Thymus (tissue), 11 donors: ENCODE measurements around the gene C16orf95. TPM values are rescaled to one million over a fixed set of nuclear protein-coding genes. Genes with fewer than 3 reads are reported as not detected.

Experiments used
- DNase-seq, 9 donors: peaks; one replicate each; pipeline ENCODE4 v3.0.0-alpha.2; 2013; ENCODE audit warnings: low spot score in 9 of 9, low read depth in 6 of 9, missing footprints in 1 of 9
- H3K27ac ChIP-seq, 2 donors: one replicate each; pipeline ENCODE4 v1.5.1; 2013; ENCODE audit warnings: control low read depth in 1 of 2, low read depth in 1 of 2, low read length in 1 of 2, mild to moderate bottlenecking in 1 of 2, moderate library complexity in 1 of 2
- H3K27me3 ChIP-seq, 2 donors: one replicate each; pipeline ENCODE4 v1.5.1; 2013; ENCODE audit warnings: low read length in 1 of 2; ENCODE audit not compliant: control insufficient read depth in 2 of 2, insufficient read depth in 1 of 2
- H3K36me3 ChIP-seq, 2 donors: one replicate each; pipeline ENCODE4 v1.5.1; 2013; ENCODE audit warnings: low read length in 1 of 2, mild to moderate bottlenecking in 1 of 2, moderate library complexity in 1 of 2; ENCODE audit not compliant: control insufficient read depth in 2 of 2, insufficient read depth in 2 of 2
- H3K4me1 ChIP-seq, 2 donors: one replicate each; pipeline ENCODE4 v1.5.1; 2013; ENCODE audit warnings: low read length in 2 of 2; ENCODE audit not compliant: control insufficient read depth in 2 of 2, insufficient read depth in 2 of 2
- H3K4me3 ChIP-seq, 2 donors: one replicate each; pipeline ENCODE4 v1.5.1; 2013; ENCODE audit warnings: low read length in 2 of 2, control low read depth in 1 of 2, mild to moderate bottlenecking in 1 of 2
- H3K9me3 ChIP-seq, 2 donors: one replicate each; pipeline ENCODE4 v1.5.1; 2013; ENCODE audit warnings: low read length in 1 of 2, mild to moderate bottlenecking in 1 of 2; ENCODE audit not compliant: control insufficient read depth in 2 of 2, insufficient read depth in 1 of 2
- WGBS: extraction: QIAGEN DNeasy Blood & Tissue Kit; methylation state at CpG from one replicate; pipeline ENCODE4 v1.1.7; 2013; 5-methylcytosine and 5-hydroxymethylcytosine counted together
- polyA plus RNA-seq: library from polyadenylated mRNA; stranded (reverse); fragments of 200-250 nt; gene quantifications from one replicate; pipeline ENCODE4 v1.2.3, GENCODE V29; 2013
- total RNA-seq: library from RNA; stranded (reverse); fragments of 120-200 nt; gene quantifications from one replicate; pipeline ENCODE4 v1.2.4, GENCODE V29; 2013
- donor health status: healthy.

The C16orf95 gene
- total and polyA plus RNA-seq, 2 donors: 2.9 to 5.0 TPM

DNA sequence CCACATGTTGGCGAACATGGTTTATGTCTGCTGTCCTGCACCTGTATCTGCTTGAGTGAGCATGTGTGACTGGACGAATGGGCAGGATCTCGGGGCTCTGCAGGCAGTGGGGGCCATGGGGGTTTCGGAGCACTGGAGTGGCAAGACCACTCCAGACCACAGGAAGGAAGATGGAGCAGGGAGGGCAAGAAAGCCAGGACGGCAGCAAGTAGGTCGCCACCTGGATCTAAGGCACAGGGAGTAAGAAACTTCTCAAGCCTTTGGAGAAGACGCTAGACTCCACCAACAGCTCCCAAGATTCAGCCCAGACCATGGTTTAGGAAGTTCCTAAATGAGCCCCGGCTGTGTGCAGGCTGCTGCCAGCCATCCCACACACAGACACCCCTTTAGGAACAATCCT lies 32.8 kb upstream of the C16orf95 start:
- DNase-seq: no peak
- no peak overlapping the region for H3K27ac ChIP-seq
- peaks cover 8 to 21% of the 10 kb centered on the region in 2 donors for H3K36me3 ChIP-seq
- no peaks in the 10 kb centered on the region for H3K9me3 ChIP-seq
- 95% methylated on average over 8 of the region's 8 CpGs for WGBS
- no peak overlapping the region for H3K4me3 ChIP-seq
- peaks cover 7 to 15% of the 10 kb centered on the region in 2 donors for H3K4me1 ChIP-seq
- no peaks in the 10 kb centered on the region for H3K27me3 ChIP-seq

GRCh38 chr16:87348616-87349157 lies 31.5 kb upstream of the C16orf95 start:
- Histone ChIP-seq H3K27ac (no peak overlapping the region), H3K4me1 (peaks cover 7 to 24% of the 10 kb centered on the region in 2 donors), H3K36me3 (peaks cover 10 to 27% of the 10 kb centered on the region in 2 donors), H3K4me3 (no peak overlapping the region), H3K27me3 (no peaks in the 10 kb centered on the region), H3K9me3 (no peaks in the 10 kb centered on the region)
- 98% methylated on average over 13 of the region's 13 CpGs for WGBS
- no peak for DNase-seq

GRCh38 chr16:87347932-87348615 lies 30.9 kb upstream of the C16orf95 start:
- Histone ChIP-seq H3K27me3 (no peaks in the 10 kb centered on the region), H3K4me1 (peaks cover 7 to 28% of the 10 kb centered on the region in 2 donors), H3K36me3 (peaks cover 13 to 33% of the 10 kb centered on the region in 2 donors), H3K9me3 (no peaks in the 10 kb centered on the region), H3K4me3 (no peak overlapping the region), H3K27ac (no peak overlapping the region)
- DNase-seq: no peak
- WGBS: 99% methylated on average over 13 of the region's 13 CpGs

DNA sequence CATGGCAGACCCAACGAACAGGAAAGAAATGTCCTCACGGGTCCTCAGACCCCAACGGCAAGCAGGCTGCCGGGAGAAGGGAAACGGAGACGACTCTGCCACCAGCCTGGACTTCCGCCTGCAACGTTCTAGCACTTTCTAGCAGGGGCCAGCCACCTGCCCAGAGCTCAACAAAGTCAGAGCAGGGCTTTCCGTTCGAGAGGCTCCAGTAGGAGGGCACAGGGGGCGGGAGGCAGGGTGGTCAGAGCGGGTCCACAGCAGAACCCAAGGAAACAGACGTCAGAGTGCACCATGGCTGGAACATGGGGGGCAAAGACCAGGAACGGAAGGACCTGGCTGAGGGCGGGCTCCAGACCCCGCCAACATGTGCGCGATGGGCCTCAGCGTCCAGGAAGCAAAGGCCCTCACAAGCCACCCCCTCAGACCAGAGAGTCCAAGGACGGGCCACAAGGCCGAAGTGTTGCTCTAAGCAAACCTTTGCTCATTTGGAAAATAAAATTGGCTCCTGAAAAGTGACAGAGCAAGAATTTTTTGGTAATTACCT lies 29.4 kb upstream of the C16orf95 start:
- no peaks in the 10 kb centered on the region for H3K27me3 ChIP-seq
- no peak overlapping the region for H3K4me3 ChIP-seq
- no peaks in the 10 kb centered on the region for H3K9me3 ChIP-seq
- peaks cover 22 to 48% of the 10 kb centered on the region in 2 donors for H3K36me3 ChIP-seq
- no peak for DNase-seq
- 98% methylated on average over 21 of the region's 21 CpGs for WGBS
- peaks cover 7 to 29% of the 10 kb centered on the region in 2 donors for H3K4me1 ChIP-seq
- H3K27ac ChIP-seq: peak overlapping the region in 1 of 2 donors; percentile 95

- DNase-seq: peak in 1 of 9 donors; percentile 24
- peaks cover 22 to 48% of the 10 kb centered on the region in 2 donors for H3K36me3 ChIP-seq
- peak overlapping the region; percentile 48 to 95 for H3K27ac ChIP-seq
- peaks cover 7 to 29% of the 10 kb centered on the region in 2 donors for H3K4me1 ChIP-seq
- no peaks in the 10 kb centered on the region for H3K9me3 ChIP-seq
- H3K4me3 ChIP-seq: no peak overlapping the region
- no peaks in the 10 kb centered on the region for H3K27me3 ChIP-seq
- WGBS: 94% methylated on average over 28 of the region's 28 CpGs
These were observed 28.7 kb upstream of the C16orf95 start for GRCh38 chr16:87345726-87346424.

DNA sequence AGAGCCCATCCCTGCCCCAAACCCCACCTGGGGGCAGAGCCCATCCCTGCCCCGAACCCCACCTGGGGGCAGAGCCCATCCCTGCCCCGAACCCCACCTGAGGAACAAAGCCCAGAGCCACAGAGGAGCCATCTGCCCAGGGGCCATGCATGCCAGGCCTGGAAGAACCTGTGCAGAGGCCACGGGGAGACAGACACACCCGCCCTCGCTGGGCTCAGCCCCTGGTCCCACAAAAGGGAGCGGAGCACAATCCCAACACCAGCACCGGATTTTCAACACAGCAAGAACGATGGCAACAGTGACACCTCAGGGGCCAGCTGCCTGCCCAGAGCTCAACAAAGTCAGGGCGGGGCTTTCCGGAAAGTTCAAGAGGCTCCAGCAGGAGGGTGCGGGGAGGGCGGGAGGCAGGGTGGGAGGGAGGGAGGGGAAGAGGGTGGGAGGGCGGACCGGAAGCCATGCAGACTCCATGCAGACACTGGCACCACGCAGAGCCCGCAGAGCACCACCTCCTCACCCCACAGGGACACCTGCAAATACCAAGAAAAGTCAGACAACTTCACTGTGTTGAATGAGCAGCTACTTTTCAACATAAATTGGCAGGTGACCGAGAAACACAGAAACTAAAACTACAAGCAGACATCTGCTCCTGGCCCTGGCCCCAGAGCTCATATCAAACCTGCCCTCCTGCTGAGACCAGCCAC lies 27.9 kb upstream of the C16orf95 start:
- Histone ChIP-seq H3K4me3 (peak overlapping the region in 1 of 2 donors; percentile 38), H3K27ac (peak overlapping the region; percentile 68 to 95), H3K36me3 (peaks cover 22 to 48% of the 10 kb centered on the region in 2 donors), H3K9me3 (no peaks in the 10 kb centered on the region), H3K4me1 (peaks cover 7 to 29% of the 10 kb centered on the region in 2 donors), H3K27me3 (no peaks in the 10 kb centered on the region)
- DNase-seq: peak; percentile 18 to 82 (median 30)
- 68% methylated on average over 17 of the region's 17 CpGs for WGBS

- Histone ChIP-seq H3K27me3 (no peaks in the 10 kb centered on the region), H3K36me3 (peaks cover 22 to 51% of the 10 kb centered on the region in 2 donors), H3K4me3 (peak overlapping the region in 1 of 2 donors; percentile 38), H3K9me3 (peaks cover 0 to 1% of the 10 kb centered on the region in 2 donors), H3K4me1 (peaks cover 7 to 29% of the 10 kb centered on the region in 2 donors), H3K27ac (peak overlapping the region; percentile 68 to 86)
- WGBS: 87% methylated on average over 34 of the region's 34 CpGs
- peak in 1 of 9 donors; percentile 27 for DNase-seq
These were observed 27.2 kb upstream of the C16orf95 start for GRCh38 chr16:87344165-87344930.

- H3K27ac ChIP-seq: no peak overlapping the region
- WGBS: 96% methylated on average over 11 of the region's 11 CpGs
- H3K27me3 ChIP-seq: no peaks in the 10 kb centered on the region
- peaks cover 22 to 56% of the 10 kb centered on the region in 2 donors for H3K36me3 ChIP-seq
- H3K4me1 ChIP-seq: peaks cover 7 to 29% of the 10 kb centered on the region in 2 donors
- no peak overlapping the region for H3K4me3 ChIP-seq
- DNase-seq: no peak
- H3K9me3 ChIP-seq: peaks cover 0 to 2% of the 10 kb centered on the region in 2 donors
These were observed 26.5 kb upstream of the C16orf95 start for GRCh38 chr16:87343753-87344050.
